Mammary epithelial cell (primary cell): Measurements from ENCODE around the gene ATXN10.

ENCODE experiments used
- EZH2 ChIP-seq: IDR thresholded peaks from 2 replicates; pipeline ENCODE4 v1.6.1; 2012; ENCODE audit warnings: low read length, inconsistent platforms, borderline replicate concordance
- TF ChIP-seq, protein P1 (sequence below), 2 donors: IDR thresholded peaks in 1 of 2; conservative IDR thresholded peaks in 1 of 2; 2 replicates each; pipeline ENCODE4 v1.5.1; 2011 to 2012; ENCODE audit warnings: inconsistent platforms in 2 of 2, low read length in 2 of 2, mild to moderate bottlenecking in 2 of 2, control low read depth in 1 of 2, low read depth in 1 of 2; ENCODE audit not compliant: insufficient read depth in 1 of 2; ENCODE audit errors: extremely low read depth in 1 of 2

DNA sequence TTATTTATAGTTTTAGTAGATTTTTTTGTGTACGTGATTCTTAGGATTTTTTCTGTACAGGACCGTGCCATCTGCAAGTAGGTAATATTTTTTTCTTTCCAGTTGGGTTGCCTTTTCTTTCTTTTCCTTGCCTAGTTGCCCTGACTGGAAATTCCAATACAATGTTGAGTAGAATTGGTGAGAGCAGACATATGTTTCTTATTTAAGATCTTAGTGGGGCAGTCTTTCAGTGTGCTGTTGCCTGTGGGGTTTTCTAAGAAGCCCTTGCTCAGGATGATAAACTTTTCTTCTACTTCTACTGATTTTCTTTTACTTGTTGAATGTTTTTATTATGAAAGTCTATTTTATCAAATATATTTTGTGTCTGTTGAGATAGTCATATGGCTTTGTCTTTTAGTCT, 33.0 kb downstream of the ATXN10 start:
- TF ChIP-seq, protein P1, sequence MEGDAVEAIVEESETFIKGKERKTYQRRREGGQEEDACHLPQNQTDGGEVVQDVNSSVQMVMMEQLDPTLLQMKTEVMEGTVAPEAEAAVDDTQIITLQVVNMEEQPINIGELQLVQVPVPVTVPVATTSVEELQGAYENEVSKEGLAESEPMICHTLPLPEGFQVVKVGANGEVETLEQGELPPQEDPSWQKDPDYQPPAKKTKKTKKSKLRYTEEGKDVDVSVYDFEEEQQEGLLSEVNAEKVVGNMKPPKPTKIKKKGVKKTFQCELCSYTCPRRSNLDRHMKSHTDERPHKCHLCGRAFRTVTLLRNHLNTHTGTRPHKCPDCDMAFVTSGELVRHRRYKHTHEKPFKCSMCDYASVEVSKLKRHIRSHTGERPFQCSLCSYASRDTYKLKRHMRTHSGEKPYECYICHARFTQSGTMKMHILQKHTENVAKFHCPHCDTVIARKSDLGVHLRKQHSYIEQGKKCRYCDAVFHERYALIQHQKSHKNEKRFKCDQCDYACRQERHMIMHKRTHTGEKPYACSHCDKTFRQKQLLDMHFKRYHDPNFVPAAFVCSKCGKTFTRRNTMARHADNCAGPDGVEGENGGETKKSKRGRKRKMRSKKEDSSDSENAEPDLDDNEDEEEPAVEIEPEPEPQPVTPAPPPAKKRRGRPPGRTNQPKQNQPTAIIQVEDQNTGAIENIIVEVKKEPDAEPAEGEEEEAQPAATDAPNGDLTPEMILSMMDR (conservative IDR thresholded peaks at IDR 0.05 in 1 of 2, IDR thresholded peaks at IDR 0.05 in 1 of 2; ENCODE audit: extremely low read depth in 1 of 2, insufficient read depth in 1 of 2, low read depth in 1 of 2, low read length in 2 of 2), result no peak
- no peak for TF ChIP-seq EZH2
